Activated T-helper 9 cell treated with anti-CD3 and anti-CD28 coated beads, Interleukin-2, amount 50 U/mL, for 16 hours (primary cell): ENCODE results near the gene FTO.

Experiments used
- DNase-seq: peaks from one replicate; pipeline ENCODE4 v3.0.0-alpha.2; 2020; ENCODE audit warnings: low read depth

Gene FTO

DNA sequence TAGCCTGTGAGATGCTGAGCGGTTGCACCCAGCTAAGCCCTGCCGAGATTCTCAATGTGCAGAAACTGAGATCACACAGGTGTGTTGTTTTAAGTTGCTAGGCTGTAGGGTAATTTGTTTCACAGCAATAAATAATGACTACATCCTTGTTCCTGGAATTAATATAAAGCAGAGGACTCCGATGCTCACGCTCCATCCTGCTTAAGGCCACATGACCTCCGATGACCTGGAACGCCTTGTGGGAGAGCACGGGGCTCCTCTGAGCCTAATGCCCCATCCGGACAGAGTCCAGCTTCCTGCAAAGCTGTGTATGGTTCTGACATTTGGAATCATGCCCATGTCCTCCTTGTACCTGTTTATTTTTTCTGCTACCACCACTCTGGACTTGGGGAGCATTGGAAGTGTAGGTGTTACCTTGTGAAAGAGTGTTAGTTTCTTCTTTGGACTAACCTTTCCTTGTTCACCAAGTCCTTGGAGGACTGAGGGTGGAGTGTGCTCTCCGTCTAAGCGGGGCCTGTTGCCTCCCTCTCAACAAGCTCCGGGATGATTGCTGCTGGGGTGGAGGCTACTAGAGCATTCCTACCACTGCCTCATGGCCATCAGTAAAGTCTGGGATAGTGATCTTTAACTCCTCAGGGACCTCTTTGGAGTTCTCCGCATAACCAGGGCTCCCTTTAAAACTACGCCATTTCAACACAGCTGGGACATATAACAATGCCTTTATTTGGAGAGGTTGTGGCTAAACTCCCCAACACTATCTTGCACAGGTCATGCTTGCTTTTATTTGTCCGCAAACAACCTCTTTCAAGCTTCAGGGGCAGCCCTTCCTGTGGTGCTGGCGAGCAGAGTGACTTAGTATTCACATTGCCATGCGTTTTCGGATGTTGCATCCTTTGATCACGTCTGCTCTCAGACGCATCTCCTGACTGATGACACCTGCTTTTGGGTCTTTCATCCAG lies 457.3 kb downstream of the FTO start:
- DNase-seq = no peak

- no peak for DNase-seq
Observed at GRCh38 chr16:54163197-54163843, 459.4 kb downstream of the FTO start.

DNA sequence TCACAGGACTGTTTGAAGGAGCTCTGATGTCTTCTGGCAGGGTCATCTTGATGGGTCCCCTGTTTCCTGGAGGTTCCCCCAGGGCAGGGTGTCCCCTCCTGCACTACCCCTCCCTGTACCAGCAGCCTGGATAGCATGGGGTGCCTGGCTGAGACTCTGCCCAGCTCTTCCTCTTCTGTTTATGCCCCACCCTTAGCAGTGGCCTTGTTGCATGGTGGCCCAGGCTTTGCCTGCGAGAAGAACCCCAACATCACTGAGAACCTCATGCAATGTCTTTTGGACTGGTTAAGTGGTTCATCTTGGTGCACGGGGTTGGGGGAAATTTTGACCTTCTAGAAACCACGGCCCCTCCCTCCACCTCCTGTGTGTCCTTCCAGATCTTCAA lies 460.8 kb downstream of the FTO start:
- DNase-seq = no peak

GRCh38 chr16:54165174-54165911 lies 461.4 kb downstream of the FTO start:
- no peak for DNase-seq

DNA sequence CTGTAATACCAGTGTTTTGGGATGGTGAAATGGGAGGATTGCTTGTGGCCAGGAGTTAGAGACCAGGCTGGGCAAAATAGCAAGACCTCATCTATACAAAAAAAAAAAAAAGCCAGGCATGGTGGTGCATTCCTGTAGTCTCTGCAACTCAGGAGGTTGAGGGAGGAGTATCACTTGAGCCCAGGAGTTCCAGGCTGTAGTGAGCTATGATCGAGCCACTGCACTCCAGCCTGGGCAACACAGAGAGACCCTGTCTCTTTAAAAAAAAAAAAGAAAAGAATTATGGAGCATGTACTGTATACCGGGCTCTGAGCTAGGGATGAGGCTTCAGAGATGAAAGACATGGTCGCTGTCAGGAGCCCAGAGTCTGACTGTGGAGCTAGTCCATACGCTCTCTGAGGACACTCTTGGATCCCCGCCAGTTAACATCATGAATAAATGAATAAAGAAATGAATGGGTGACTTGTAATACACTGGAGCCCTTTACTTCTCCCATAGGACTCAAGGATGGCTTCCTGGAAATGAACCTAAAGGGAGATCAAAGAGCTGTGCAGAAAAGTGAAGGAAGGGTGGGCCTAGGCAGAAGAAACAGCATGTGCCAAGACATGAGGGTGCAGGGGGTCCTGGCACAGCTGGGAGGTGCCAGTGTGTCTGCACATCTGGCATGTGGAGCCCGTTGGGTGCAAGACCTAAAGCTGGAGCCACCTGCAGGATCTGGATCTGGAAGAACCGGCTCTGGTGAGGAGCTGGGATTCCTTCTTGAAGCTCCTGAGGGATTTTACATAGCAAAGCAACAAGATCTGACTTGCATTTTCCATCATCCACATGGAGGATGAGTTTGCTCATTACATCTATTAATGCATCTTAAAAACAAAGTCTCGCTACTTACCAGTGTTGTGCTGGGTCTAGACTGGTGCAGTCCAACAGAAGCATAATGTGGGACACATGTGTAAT lies 462.2 kb downstream of the FTO start:
- DNase-seq = no peak

DNA sequence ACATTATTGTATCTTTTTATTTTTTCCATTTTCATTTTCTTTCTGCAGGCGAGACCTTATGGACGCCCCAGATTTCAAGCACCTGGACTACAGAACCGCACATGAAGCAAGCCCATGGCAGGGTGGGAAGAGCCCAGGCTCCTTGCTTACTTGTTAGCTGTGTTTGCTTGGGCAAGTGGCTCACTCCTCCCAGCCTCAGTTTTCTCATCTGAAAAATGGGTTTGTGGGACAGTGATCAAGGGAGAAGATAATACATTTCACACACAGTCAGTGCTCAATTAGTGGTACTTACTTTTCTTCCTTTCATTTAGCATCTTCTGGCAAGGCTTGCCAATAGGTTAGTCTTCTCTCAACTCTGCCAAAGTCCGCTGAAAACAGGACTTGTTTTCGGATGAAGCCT lies 465.2 kb downstream of the FTO start:
- DNase-seq = no peak

GRCh38 chr16:54171626-54172537 lies 467.9 kb downstream of the FTO start:
- DNase-seq = no peak

- DNase-seq = no peak
Observed at GRCh38 chr16:54173490-54173889, 469.5 kb downstream of the FTO start.

- no peak for DNase-seq
Observed at GRCh38 chr16:54174201-54174600, 470.2 kb downstream of the FTO start.

DNA sequence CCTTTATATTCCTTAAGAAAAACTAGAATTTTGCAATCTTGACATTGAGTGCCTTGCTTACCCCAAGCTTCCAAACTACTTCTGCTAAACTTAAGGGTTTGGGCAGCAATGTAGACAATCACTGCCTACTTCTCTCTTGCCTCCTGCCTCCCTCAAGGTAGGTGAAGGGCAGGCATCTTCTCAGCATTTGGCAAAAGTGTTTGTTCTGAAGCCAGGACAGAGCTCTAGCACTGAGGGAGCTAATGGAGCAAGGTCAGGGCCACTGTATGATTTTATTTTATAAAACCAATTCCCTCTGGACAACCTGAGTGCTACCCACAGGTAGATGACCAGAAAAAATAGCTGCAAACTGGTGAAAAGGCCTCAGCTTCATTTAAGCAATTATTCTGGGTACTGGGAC lies 470.8 kb downstream of the FTO start:
- no peak for DNase-seq

- no peak for DNase-seq
Observed at GRCh38 chr16:54175169-54175551, 471.2 kb downstream of the FTO start.

GRCh38 chr16:54175552-54176375 lies 471.8 kb downstream of the FTO start:
- no peak for DNase-seq

DNA sequence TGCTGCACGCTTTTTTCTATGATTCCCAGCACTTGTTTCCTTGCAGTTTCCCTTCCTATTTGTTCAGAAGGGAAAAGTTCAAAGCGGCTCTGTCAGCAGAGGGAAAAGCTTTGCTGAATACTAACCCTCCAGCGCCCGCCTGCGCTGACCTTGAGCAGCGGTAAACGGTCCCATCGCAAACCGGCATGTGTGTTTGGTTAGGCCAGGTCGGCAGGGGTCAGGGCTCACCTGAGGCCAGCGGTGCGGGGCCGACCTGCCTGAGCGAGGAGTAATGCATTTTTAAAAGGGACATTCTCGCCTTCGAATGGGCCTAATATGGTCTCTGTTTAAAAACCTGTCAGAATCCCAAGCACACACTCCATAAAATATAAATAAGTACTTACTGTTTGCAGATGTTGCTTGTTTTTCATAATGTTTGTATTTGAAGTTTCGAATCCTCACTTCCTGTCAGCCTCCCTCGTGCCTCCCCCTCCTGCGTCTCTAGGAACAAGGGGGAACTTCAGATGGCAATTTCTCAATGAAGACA lies 472.5 kb downstream of the FTO start:
- DNase-seq = no peak

GRCh38 chr16:54177052-54177861 lies 473.3 kb downstream of the FTO start:
- no peak for DNase-seq

- no peak for DNase-seq
Observed at GRCh38 chr16:54177862-54178477, 474.0 kb downstream of the FTO start.

DNA sequence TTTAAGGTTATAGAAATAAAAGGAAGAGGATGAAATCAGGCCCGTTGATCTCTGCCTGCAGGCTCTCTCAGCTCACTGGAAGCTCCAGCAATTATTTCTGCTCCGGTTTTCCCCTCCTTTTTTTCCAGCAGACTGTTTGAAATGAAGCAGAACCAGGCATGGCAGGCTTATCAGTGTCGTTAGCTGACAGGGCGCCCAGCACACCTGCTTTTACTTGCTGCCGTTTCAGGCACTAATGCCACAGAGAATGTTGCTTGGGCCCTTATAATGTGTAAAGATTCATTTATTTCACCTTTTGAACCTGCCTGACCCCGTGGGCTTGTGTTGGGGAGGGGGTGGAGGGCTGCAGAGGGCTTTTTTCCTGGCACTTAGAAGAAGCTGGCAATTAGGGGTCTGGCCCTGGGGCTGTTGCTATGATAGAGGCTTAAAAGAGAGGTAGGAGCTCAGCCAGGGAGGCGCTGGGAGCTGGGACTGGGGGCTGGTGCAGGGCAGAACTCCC lies 474.6 kb downstream of the FTO start:
- DNase-seq = no peak

GRCh38 chr16:54180421-54181359 lies 476.7 kb downstream of the FTO start:
- DNase-seq = no peak
